Suprapubic skin (tissue), 4 donors: ENCODE measurements around the gene SLC25A40. TPM values are rescaled to one million over a fixed set of nuclear protein-coding genes. Genes with fewer than 3 reads are reported as not detected.
"Not testable (repeated sequence)": the region's sequence is repeated elsewhere in the genome, so short reads cannot be mapped to it uniquely, and the experiment has no call there.

Source experiments
- DNase-seq, 2 donors: peaks; one replicate each; pipeline ENCODE4 v3.0.0-alpha.2; 2019; ENCODE audit warnings: low spot score in 2 of 2
- H3K27ac ChIP-seq: fragments of 200-600 bp; sonication (generic); one replicate; pipeline ENCODE4 v1.5.1; 2019
- H3K27me3 ChIP-seq: fragments of 200-600 bp; sonication (generic); one replicate; pipeline ENCODE4 v1.5.1; 2019
- H3K36me3 ChIP-seq: fragments of 200-600 bp; sonication (generic); one replicate; pipeline ENCODE4 v1.5.1; 2019
- H3K4me1 ChIP-seq: fragments of 200-600 bp; sonication (generic); one replicate; pipeline ENCODE4 v1.5.1; 2019
- H3K4me3 ChIP-seq: fragments of 200-600 bp; sonication (generic); one replicate; pipeline ENCODE4 v1.5.1; 2019; ENCODE audit warnings: mild to moderate bottlenecking
- H3K9me3 ChIP-seq: fragments of 200-600 bp; sonication (generic); one replicate; pipeline ENCODE4 v1.5.1; 2019
- EP300 ChIP-seq: sonication (generic); formaldehyde crosslinking; IDR thresholded peaks from one replicate; pipeline ENCODE4 v1.6.1; 2017; ENCODE audit warnings: antibody characterized with exemption
- POLR2A ChIP-seq, 2 donors: fragments of 450-650 bp; IDR thresholded peaks; one replicate each; pipeline ENCODE4 v1.6.1; 2017; ENCODE audit warnings: antibody characterized with exemption in 2 of 2, mild to moderate bottlenecking in 2 of 2, moderate library complexity in 2 of 2
- POLR2AphosphoS5 ChIP-seq, 3 donors: sonication (generic); formaldehyde crosslinking; IDR thresholded peaks; one replicate each; pipeline ENCODE4 v1.6.1; 2017; ENCODE audit warnings: antibody characterized with exemption in 3 of 3
- WGBS: methylation state at CpG from one replicate; pipeline ENCODE4 v1.1.5; 2018; 5-methylcytosine and 5-hydroxymethylcytosine counted together
- total RNA-seq, 4 donors: library from RNA; depleted of rRNA; stranded (reverse); fragments of >200 nt; gene quantifications; one replicate each; pipeline ENCODE4 v1.1.0, GENCODE V29; 2016
- TF ChIP-seq, protein P1 (sequence below), 2 donors: fragments of 200-600 bp in 1 of 2; fragments of 450-650 bp in 1 of 2; sonication (generic) in 1 of 2; IDR thresholded peaks; one replicate each; pipeline ENCODE4 v1.5.1; 2016 to 2019; ENCODE audit warnings: antibody characterized with exemption in 2 of 2, mild to moderate bottlenecking in 1 of 2, moderate library complexity in 1 of 2

Gene SLC25A40
- total RNA-seq, 4 donors from 2014 or later, result 14.5 to 68.8 (median 19.8) TPM

GRCh38 chr7:87872346-87872745, 3.8 kb downstream of the SLC25A40 start:
- no peaks in the 10 kb centered on the region for H3K36me3 ChIP-seq
- H3K4me3 ChIP-seq, result no peak overlapping the region
- peaks cover 5% of the 10 kb centered on the region for H3K9me3 ChIP-seq
- 89% methylated on average over 5 of the region's 5 CpGs for WGBS
- TF ChIP-seq, protein P1, sequence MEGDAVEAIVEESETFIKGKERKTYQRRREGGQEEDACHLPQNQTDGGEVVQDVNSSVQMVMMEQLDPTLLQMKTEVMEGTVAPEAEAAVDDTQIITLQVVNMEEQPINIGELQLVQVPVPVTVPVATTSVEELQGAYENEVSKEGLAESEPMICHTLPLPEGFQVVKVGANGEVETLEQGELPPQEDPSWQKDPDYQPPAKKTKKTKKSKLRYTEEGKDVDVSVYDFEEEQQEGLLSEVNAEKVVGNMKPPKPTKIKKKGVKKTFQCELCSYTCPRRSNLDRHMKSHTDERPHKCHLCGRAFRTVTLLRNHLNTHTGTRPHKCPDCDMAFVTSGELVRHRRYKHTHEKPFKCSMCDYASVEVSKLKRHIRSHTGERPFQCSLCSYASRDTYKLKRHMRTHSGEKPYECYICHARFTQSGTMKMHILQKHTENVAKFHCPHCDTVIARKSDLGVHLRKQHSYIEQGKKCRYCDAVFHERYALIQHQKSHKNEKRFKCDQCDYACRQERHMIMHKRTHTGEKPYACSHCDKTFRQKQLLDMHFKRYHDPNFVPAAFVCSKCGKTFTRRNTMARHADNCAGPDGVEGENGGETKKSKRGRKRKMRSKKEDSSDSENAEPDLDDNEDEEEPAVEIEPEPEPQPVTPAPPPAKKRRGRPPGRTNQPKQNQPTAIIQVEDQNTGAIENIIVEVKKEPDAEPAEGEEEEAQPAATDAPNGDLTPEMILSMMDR (IDR thresholded peaks at IDR 0.05), result no peak
- TF ChIP-seq POLR2A (IDR thresholded peaks at IDR 0.05) (no peak), EP300 (no peak), POLR2AphosphoS5 (IDR thresholded peaks at IDR 0.05) (no peak)
- no peaks in the 10 kb centered on the region for H3K27me3 ChIP-seq
- DNase-seq, result no peak
- peaks cover 14% of the 10 kb centered on the region for H3K4me1 ChIP-seq
- H3K27ac ChIP-seq, result no peak overlapping the region

DNA sequence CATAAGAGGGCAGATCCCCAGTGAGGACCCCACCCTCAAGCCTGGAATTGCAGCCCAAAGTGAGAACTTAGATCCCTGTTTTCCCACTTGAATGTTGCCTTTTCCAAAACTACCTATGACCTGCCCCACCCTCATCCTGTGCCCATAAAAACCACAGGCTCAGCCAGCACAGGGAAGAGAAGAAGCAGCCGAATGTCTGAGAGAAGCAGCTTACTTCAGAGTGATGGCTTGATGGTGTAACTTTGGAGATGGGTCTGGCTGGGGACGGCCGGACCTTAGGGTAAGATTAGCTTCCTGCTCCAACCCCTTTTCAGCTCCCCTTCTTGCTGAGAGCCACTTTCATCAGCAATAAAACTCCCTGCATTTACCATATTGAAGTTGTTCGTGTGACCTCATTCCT, 5.7 kb downstream of the SLC25A40 start:
- H3K4me3 ChIP-seq, result no peak overlapping the region
- no peak for TF ChIP-seq POLR2A (IDR thresholded peaks at IDR 0.05)
- TF ChIP-seq, protein P1 (IDR thresholded peaks at IDR 0.05), result no peak
- TF ChIP-seq POLR2AphosphoS5 (IDR thresholded peaks at IDR 0.05), result no peak
- TF ChIP-seq EP300, result no peak
- WGBS, result 92% methylated on average over 4 of the region's 4 CpGs
- no peaks in the 10 kb centered on the region for H3K27me3 ChIP-seq
- DNase-seq, result no peak
- peaks cover 11% of the 10 kb centered on the region for H3K4me1 ChIP-seq
- peaks cover 6% of the 10 kb centered on the region for H3K36me3 ChIP-seq
- peaks cover 5% of the 10 kb centered on the region for H3K9me3 ChIP-seq
- H3K27ac ChIP-seq, result no peak overlapping the region

DNA sequence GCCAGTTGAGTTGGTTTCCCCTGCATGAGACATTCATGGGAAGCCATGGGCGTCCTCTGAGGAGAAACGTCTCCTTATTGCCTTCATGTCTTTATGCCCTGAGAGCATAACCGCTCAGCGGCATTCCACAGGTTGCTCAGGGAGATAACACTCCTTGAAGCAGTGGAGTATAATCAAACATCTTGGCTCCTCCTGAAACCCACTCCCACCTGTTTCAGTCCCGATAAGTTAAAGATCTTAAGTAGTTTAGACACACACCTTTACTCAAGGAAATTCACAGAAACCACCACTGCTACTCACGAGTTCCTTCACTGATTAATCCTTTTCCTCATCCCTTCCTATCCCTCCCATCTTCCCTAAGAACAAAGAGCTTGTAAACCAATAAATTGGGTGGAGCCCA, 9.6 kb downstream of the SLC25A40 start:
- WGBS, result 94% methylated on average over 6 of the region's 6 CpGs
- not testable (repeated sequence) for H3K36me3 ChIP-seq, H3K4me3 ChIP-seq, H3K4me1 ChIP-seq, DNase-seq, H3K27ac ChIP-seq, H3K9me3 ChIP-seq, H3K27me3 ChIP-seq

GRCh38 chr7:87866089-87866488, 10.1 kb downstream of the SLC25A40 start:
- no peaks in the 10 kb centered on the region for H3K4me1 ChIP-seq
- WGBS, result 92% methylated on average over 2 of the region's 2 CpGs
- DNase-seq, result no peak
- H3K27ac ChIP-seq, result no peak overlapping the region
- TF ChIP-seq, protein P1 (IDR thresholded peaks at IDR 0.05), result no peak
- TF ChIP-seq EP300 (no peak), POLR2AphosphoS5 (IDR thresholded peaks at IDR 0.05) (no peak), POLR2A (IDR thresholded peaks at IDR 0.05) (no peak)
- H3K9me3 ChIP-seq, result peaks cover 6% of the 10 kb centered on the region
- H3K4me3 ChIP-seq, result no peak overlapping the region
- peaks cover 6% of the 10 kb centered on the region for H3K36me3 ChIP-seq
- no peaks in the 10 kb centered on the region for H3K27me3 ChIP-seq

DNA sequence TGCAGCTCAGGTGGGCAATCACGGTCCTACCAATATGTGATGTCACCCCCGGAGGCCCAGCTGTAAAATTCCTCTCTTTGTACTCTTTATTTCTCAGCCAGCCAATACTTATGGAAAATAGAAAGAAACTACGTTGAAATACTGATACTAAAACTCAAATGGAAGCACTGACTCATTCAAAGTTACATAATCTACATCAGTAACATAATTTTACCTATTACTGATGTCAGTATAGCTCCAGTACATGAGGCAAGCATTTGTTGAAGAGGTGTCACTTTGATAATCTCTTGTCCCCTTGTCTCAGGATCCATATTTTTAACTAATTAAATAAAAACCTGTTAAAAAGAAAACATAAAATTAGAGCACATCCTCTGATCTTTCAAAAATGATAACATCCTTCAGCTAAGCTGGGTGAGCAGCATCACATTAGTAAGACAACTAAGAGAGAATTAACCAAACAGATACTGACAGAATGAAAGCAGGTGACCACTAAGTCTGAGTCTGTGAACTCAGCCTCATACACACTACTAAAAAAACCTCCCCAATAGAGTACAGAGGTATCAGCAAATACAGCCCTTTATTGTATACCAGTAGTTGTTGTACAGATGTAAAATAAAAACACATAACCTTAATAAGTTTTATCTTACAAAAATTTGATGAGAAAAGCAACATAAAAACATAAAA, 17.6 kb downstream of the SLC25A40 start:
- peaks cover 33% of the 10 kb centered on the region for H3K36me3 ChIP-seq
- no peaks in the 10 kb centered on the region for H3K27me3 ChIP-seq
- no peaks in the 10 kb centered on the region for H3K4me1 ChIP-seq
- no peak for DNase-seq
- 93% methylated on average over 3 of the region's 3 CpGs for WGBS
- no peak overlapping the region for H3K4me3 ChIP-seq
- TF ChIP-seq, protein P1 (IDR thresholded peaks at IDR 0.05), result no peak
- TF ChIP-seq POLR2A (IDR thresholded peaks at IDR 0.05), result no peak
- TF ChIP-seq EP300, result no peak
- no peak for TF ChIP-seq POLR2AphosphoS5 (IDR thresholded peaks at IDR 0.05)
- no peak overlapping the region for H3K27ac ChIP-seq
- no peaks in the 10 kb centered on the region for H3K9me3 ChIP-seq
